GM12892 (cell line): ENCODE data around the gene NFATC4.

Experiments used
- POLR2A ChIP-seq: IDR thresholded peaks from 2 replicates; pipeline ENCODE4 v1.6.1; 2011; ENCODE audit warnings: low read depth, low read length, control low read depth
- POLR2AphosphoS5 ChIP-seq: IDR thresholded peaks from 2 replicates; pipeline ENCODE4 v1.6.1; 2011; ENCODE audit warnings: low read depth, low read length, control low read depth
- TAF1 ChIP-seq: IDR thresholded peaks from 2 replicates; pipeline ENCODE4 v1.6.1; 2011; ENCODE audit warnings: low read depth, mild to moderate bottlenecking, control low read depth, low read length, borderline replicate concordance

- TF ChIP-seq TAF1 = no peak
- no peak for TF ChIP-seq POLR2A
- no peak for TF ChIP-seq POLR2AphosphoS5
These were observed 2.2 kb upstream of the NFATC4 start for GRCh38 chr14:24365600-24366412.
